SH-SY5Y (cell line): ENCODE measurements around the gene TANGO2.

Experiments
- GATA2 ChIP-seq: IDR thresholded peaks from 2 replicates; pipeline ENCODE4 v1.6.1; 2011; ENCODE audit warnings: mild to moderate bottlenecking, low read depth, low read length
- GATA3 ChIP-seq: IDR thresholded peaks from 2 replicates; pipeline ENCODE4 v1.6.1; 2011; ENCODE audit warnings: low read depth, mild to moderate bottlenecking, low read length, moderate library complexity

DNA sequence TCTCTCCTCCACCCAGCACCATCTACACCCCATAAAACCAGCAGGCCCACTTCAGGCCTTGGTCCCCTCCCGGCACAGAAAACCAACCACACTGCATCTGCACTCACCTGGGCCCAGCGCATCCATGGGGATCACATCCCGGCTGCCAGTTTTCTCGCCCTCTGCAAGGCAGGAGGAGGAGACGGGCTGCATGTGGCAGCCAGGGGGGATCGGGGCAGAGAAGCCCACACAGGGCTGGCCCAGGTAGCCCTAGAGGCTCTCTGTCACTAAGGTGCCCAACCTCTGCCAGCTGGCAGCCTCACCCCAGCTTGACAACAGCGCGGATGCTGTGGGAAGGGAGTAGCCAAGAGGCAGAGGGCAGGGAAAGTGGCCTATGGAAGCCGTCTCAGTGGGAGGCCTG is 48.7 kb upstream of the TANGO2 start:
- TF ChIP-seq GATA2 (no peak), GATA3 (no peak)
